Neural progenitor cell (in vitro differentiated cells): ENCODE data around the gene LCE2C.

ENCODE experiments used
- CTCF ChIP-seq: fragments of 200-600 bp; sonication (generic); IDR thresholded peaks from 2 replicates; pipeline ENCODE4 v1.5.1; 2017; ENCODE audit warnings: antibody characterized with exemption, mild to moderate bottlenecking
- EZH2 ChIP-seq: fragments of 200-600 bp; sonication (generic); IDR thresholded peaks from 2 replicates; pipeline ENCODE4 v1.6.1; 2017; ENCODE audit warnings: antibody characterized with exemption, mild to moderate bottlenecking, moderate library complexity
- EZH2phosphoT487 ChIP-seq: fragments of 200-600 bp; sonication (generic); IDR thresholded peaks from 2 replicates; pipeline ENCODE4 v1.6.1; 2017; ENCODE audit warnings: antibody characterized with exemption

DNA sequence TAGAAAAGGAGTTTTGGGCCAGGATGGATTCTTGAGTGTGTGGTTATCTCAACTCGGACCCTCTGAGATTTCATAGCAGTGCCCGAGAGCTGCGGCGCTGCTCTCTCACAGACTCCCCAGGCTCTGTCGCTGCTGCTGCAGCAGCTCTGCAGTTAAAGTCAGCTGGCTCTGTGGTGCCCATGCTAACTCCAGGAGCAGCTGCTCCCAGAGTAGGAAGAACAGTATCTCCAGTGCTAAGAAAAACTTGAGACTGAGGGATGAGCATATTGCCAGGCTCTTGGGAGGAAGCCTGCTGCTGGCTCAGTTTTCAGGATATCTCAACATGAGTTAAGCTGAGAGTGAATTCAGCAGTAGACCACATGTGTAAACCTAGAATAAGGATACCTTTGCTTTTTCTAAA, 7.4 kb upstream of the LCE2C start:
- no peak for TF ChIP-seq CTCF
- no peak for TF ChIP-seq EZH2phosphoT487
- TF ChIP-seq EZH2, result no peak
